K562 (cell line): ENCODE data around the gene ZNF224. TPM values are rescaled to one million over a fixed set of nuclear protein-coding genes. Genes with fewer than 3 reads are reported as not detected.

ENCODE experiments used
- E2F3 ChIP-seq: fragments of 250-450 bp; sonication (Bioruptor Pico); IDR thresholded peaks from 2 replicates; pipeline ENCODE4 v1.4.0; 2020; ENCODE audit warnings: mild to moderate bottlenecking
- ESRRA ChIP-seq: fragments of 450-650 bp; IDR thresholded peaks from 2 replicates; pipeline ENCODE4 v1.6.1; 2014; ENCODE audit warnings: low read depth, mild to moderate bottlenecking, moderate library complexity, borderline replicate concordance
- GTF2F1 ChIP-seq: IDR thresholded peaks from 2 replicates; pipeline ENCODE4 v1.6.1; 2011; ENCODE audit warnings: low read depth, low read length, improper control_type of control experiment
- NFATC3 ChIP-seq: fragments of 450-650 bp; IDR thresholded peaks from 2 replicates; pipeline ENCODE4 v1.6.1; 2017; ENCODE audit warnings: mild to moderate bottlenecking
- PHB ChIP-seq: fragments of 250-450 bp; sonication (Bioruptor Pico); IDR thresholded peaks from 2 replicates; pipeline ENCODE4 v1.5.0; 2021
- POLR2AphosphoS2 ChIP-seq: IDR thresholded peaks from 2 replicates; pipeline ENCODE4 v1.6.1; 2012; ENCODE audit warnings: low read length, improper control_type of control experiment
- SMAD4 ChIP-seq: fragments of 250-450 bp; sonication (Bioruptor Pico); conservative IDR thresholded peaks from 2 replicates; pipeline ENCODE4 v1.8.0; 2021; ENCODE audit warnings: inconsistent platforms, mild to moderate bottlenecking, moderate library complexity
- SOX6 ChIP-seq: fragments of 450-650 bp; IDR thresholded peaks from 2 replicates; pipeline ENCODE4 v1.6.1; 2014; ENCODE audit warnings: mild to moderate bottlenecking
- TAF7 ChIP-seq: fragments of 450-650 bp; IDR thresholded peaks from 2 replicates; pipeline ENCODE4 v1.6.1; 2016; ENCODE audit warnings: missing genetic modification characterization, missing compliant biosample characterization
- TCF3 ChIP-seq: sonication (generic); formaldehyde crosslinking; IDR thresholded peaks from 2 replicates; pipeline ENCODE4 v1.4.0; 2020; ENCODE audit warnings: mild to moderate bottlenecking, missing genetic modification reagents
- YY1 ChIP-seq, 3 experiments: IDR thresholded peaks; 2 replicates each; pipeline ENCODE4 v1.6.1; 2011; ENCODE audit warnings: low read length in 2 of 3, mild to moderate bottlenecking in 2 of 3, moderate library complexity in 2 of 3, borderline replicate concordance in 1 of 3, control low read depth in 1 of 3, low read depth in 1 of 3; ENCODE audit not compliant: insufficient read depth in 3 of 3, insufficient replicate concordance in 2 of 3, control insufficient read depth in 1 of 3, insufficient read length in 1 of 3; ENCODE audit errors: extremely low read depth in 1 of 3
- ZBTB40 ChIP-seq, 2 experiments: fragments of 450-650 bp in 1 of 2; sonication (generic) in 1 of 2; formaldehyde crosslinking in 1 of 2; IDR thresholded peaks; 2 replicates each; pipeline versions ENCODE4 v1.7.1 to v1.9.0; 2016 to 2022; ENCODE audit warnings: inconsistent platforms in 1 of 2, mild to moderate bottlenecking in 1 of 2, missing genetic modification reagents in 1 of 2
- ZNF347 ChIP-seq: fragments of 450-650 bp; formaldehyde crosslinking; IDR thresholded peaks from 2 replicates; pipeline ENCODE4 v1.4.0; 2020; ENCODE audit warnings: low read depth, mild to moderate bottlenecking, moderate library complexity
- ZNF395 ChIP-seq: fragments of 200-800 bp; sonication (Bioruptor generic); IDR thresholded peaks from 2 replicates; pipeline ENCODE4 v1.6.1; 2017; ENCODE audit warnings: missing genetic modification characterization, missing compliant biosample characterization
- polyA plus RNA-seq, 8 experiments: library from polyadenylated mRNA; depleted of rRNA in 4 of 8; stranded (reverse) in 5 of 8; unstranded in 3 of 8; fragments of >200 nt; fragmentation: Nextera tagmentation in 2 of 8; fragmentation: Illumina TruSeq in 1 of 8; extraction: Ambion mirVana in 2 of 8; extraction: Trizol in 1 of 8; gene quantifications; 2 replicates each; pipeline versions ENCODE4 v1.2.1 to v1.2.3, GENCODE V29; 2011 to 2014; ENCODE audit warnings: inconsistent platforms in 1 of 8, missing spikeins in 1 of 8
- total RNA-seq, 7 experiments: library from RNA; depleted of rRNA in 6 of 7; stranded (reverse); fragments of >200 nt in 6 of 7; fragmentation: Illumina TruSeq in 2 of 7; extraction: Trizol in 2 of 7; gene quantifications; 2 replicates each; pipeline versions ENCODE4 v1.2.1 to v1.2.3, GENCODE V29; 2011 to 2021; ENCODE audit warnings: low replicate concordance in 1 of 7

ZNF224 gene
- total and polyA plus RNA-seq, 9 of the 15 experiments (the other 6 are each of a cell fraction or from before 2014, with no cell fraction given): 4.4 to 15.6 (median 10.0) TPM

- peak; percentile 92 for TF ChIP-seq ZBTB40 (IDR thresholded peaks at IDR 0.05)
- TF ChIP-seq ZBTB40 (CRISPR knock-in tag; IDR thresholded peaks at IDR 0.05): no peak
- TF ChIP-seq PHB (CRISPR knock-in tag): no peak
- no peak for TF ChIP-seq NFATC3
- 0 out of 2 replicates have a peak, but pooled peaks have one; percentile 9 for TF ChIP-seq GTF2F1
- no peak for TF ChIP-seq TCF3 (CRISPR knock-in tag)
- peak; percentile 29; the same call in 1 of the 2 replicates for TF ChIP-seq TAF7 (tag)
- TF ChIP-seq YY1 (IDR thresholded peaks at IDR 0.05; ENCODE audit: borderline replicate concordance in 1 of 3, control insufficient read depth in 1 of 3, extremely low read depth in 1 of 3, insufficient read depth in 3 of 3, insufficient read length in 1 of 3, insufficient replicate concordance in 2 of 3, low read depth in 1 of 3, low read length in 2 of 3): peak in 2 of 3 experiments; percentile 39 to 54
- TF ChIP-seq SMAD4 (CRISPR knock-in tag): no peak
- no peak for TF ChIP-seq POLR2AphosphoS2
- 0 out of 2 replicates have a peak, but pooled peaks have one; percentile 7 for TF ChIP-seq SOX6
- TF ChIP-seq ZNF347 (CRISPR knock-in tag): no peak
- TF ChIP-seq ESRRA: peak; percentile 77; the same call in 1 of the 2 replicates
- peak; percentile 51; the same call in 1 of the 2 replicates for TF ChIP-seq ZNF395
- 0 out of 2 replicates have a peak, but pooled peaks have one; percentile 45 for TF ChIP-seq E2F3
Measured at GRCh38 chr19:44093931-44094765, at the start of gene ZNF224 (continued).
